Hematopoietic multipotent progenitor cell treated with erythropoietin and hydrocortisone succinate and interleukin-3 and kit ligand, for 8 days (in vitro differentiated cells): ENCODE data around the gene ITSN1.

Experiments used
- DNase-seq: peaks from one replicate; pipeline ENCODE4 v3.0.0-alpha.2; 2015

Gene ITSN1

GRCh38 chr21:33817138-33817537 lies 174.8 kb downstream of the ITSN1 start:
- no peak for DNase-seq

- DNase-seq = peak; percentile 90
These were observed 175.6 kb downstream of the ITSN1 start for GRCh38 chr21:33817663-33818451.

- no peak for DNase-seq
These were observed 178.0 kb downstream of the ITSN1 start for GRCh38 chr21:33820230-33820770.

GRCh38 chr21:33820798-33821197 lies 178.5 kb downstream of the ITSN1 start:
- DNase-seq = no peak

- no peak for DNase-seq
These were observed 179.4 kb downstream of the ITSN1 start for GRCh38 chr21:33821503-33822322.

- no peak for DNase-seq
These were observed 182.0 kb downstream of the ITSN1 start for GRCh38 chr21:33824156-33824941.

- DNase-seq = no peak
These were observed 183.1 kb downstream of the ITSN1 start for GRCh38 chr21:33825419-33825818.

- DNase-seq = no peak
These were observed 183.6 kb downstream of the ITSN1 start for GRCh38 chr21:33825915-33826314.

- no peak for DNase-seq
These were observed 185.8 kb downstream of the ITSN1 start for GRCh38 chr21:33828083-33828482.

- DNase-seq = no peak
These were observed 186.3 kb downstream of the ITSN1 start for GRCh38 chr21:33828577-33828976.

- no peak for DNase-seq
These were observed 187.5 kb downstream of the ITSN1 start for GRCh38 chr21:33829844-33830243.

- DNase-seq = no peak
These were observed 189.8 kb downstream of the ITSN1 start for GRCh38 chr21:33831962-33832659.

- peak; percentile 31 for DNase-seq
These were observed 192.7 kb downstream of the ITSN1 start for GRCh38 chr21:33834801-33835500.

- no peak for DNase-seq
These were observed 193.6 kb downstream of the ITSN1 start for GRCh38 chr21:33835920-33836319.

- DNase-seq = no peak
These were observed 194.1 kb downstream of the ITSN1 start for GRCh38 chr21:33836408-33836807.

GRCh38 chr21:33839167-33839716 lies 196.9 kb downstream of the ITSN1 start:
- DNase-seq = peak; percentile 20

- DNase-seq = no peak
These were observed 197.5 kb downstream of the ITSN1 start for GRCh38 chr21:33839806-33840205.

- DNase-seq = no peak
These were observed 198.5 kb downstream of the ITSN1 start for GRCh38 chr21:33840771-33841170.

GRCh38 chr21:33841561-33841960 lies 199.3 kb downstream of the ITSN1 start:
- DNase-seq = no peak

- no peak for DNase-seq
These were observed 200.9 kb downstream of the ITSN1 start for GRCh38 chr21:33843216-33843615.
